ENCODE results near the gene PCNP. TPM values are rescaled to one million over a fixed set of nuclear protein-coding genes. Genes with fewer than 3 reads are reported as not detected.
A peak's percentile ranks its signal among the peaks of the same experiment; 100 is the strongest.
"Not testable (repeated sequence)": the region's sequence is repeated elsewhere in the genome, so short reads cannot be mapped to it uniquely, and the experiment has no call there.

Gene PCNP
- total RNA-seq, 2 experiments from 2014 or later: 176 to 197 TPM

DNA sequence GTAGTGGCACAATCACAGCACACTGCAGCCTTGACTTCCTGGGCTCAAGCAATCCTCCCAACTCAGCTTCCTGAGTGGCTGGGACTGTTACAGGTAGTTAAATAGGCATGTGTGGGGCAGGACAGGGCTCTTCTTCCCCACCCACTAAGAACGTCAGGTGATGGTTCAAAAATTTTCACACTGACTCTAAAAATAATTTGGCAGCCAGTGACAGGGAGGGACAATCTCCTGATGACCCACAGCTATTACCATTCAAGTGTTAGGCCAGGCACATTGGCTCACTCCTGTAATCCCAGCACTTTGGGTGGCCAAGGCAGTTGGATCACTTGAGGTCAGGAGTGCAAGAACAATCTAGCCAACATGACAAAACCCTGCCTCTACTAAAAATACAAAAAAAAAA, 24.5 kb upstream of the PCNP start:
- peaks cover under 1% of the 10 kb centered on the region for H3K4me1 Mint-ChIP-seq (ENCODE audit: low read depth)
- no peaks in the 10 kb centered on the region for H3K9me3 Mint-ChIP-seq
- DNase-seq: no peak
- no peak overlapping the region for H3K27ac Mint-ChIP-seq
- intact Hi-C loops (cut with micrococcal nuclease): no loop called here
- POLR2A ChIA-PET: interaction anchor here (0.7 kb wide), 1 partner anchor 12 kb away, joined by 3 read pairs; no protein-coding TSS in a partner anchor
- TF ChIP-seq, protein P1, sequence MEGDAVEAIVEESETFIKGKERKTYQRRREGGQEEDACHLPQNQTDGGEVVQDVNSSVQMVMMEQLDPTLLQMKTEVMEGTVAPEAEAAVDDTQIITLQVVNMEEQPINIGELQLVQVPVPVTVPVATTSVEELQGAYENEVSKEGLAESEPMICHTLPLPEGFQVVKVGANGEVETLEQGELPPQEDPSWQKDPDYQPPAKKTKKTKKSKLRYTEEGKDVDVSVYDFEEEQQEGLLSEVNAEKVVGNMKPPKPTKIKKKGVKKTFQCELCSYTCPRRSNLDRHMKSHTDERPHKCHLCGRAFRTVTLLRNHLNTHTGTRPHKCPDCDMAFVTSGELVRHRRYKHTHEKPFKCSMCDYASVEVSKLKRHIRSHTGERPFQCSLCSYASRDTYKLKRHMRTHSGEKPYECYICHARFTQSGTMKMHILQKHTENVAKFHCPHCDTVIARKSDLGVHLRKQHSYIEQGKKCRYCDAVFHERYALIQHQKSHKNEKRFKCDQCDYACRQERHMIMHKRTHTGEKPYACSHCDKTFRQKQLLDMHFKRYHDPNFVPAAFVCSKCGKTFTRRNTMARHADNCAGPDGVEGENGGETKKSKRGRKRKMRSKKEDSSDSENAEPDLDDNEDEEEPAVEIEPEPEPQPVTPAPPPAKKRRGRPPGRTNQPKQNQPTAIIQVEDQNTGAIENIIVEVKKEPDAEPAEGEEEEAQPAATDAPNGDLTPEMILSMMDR (IDR thresholded peaks at IDR 0.05): no peak
- H3K4me3 Mint-ChIP-seq: no peak overlapping the region
- H3K36me3 Mint-ChIP-seq (ENCODE audit: low read depth): no peaks in the 10 kb centered on the region
- H3K27me3 Mint-ChIP-seq: no peaks in the 10 kb centered on the region
- CTCF ChIA-PET: no interaction called here
- ATAC-seq: no peak

DNA sequence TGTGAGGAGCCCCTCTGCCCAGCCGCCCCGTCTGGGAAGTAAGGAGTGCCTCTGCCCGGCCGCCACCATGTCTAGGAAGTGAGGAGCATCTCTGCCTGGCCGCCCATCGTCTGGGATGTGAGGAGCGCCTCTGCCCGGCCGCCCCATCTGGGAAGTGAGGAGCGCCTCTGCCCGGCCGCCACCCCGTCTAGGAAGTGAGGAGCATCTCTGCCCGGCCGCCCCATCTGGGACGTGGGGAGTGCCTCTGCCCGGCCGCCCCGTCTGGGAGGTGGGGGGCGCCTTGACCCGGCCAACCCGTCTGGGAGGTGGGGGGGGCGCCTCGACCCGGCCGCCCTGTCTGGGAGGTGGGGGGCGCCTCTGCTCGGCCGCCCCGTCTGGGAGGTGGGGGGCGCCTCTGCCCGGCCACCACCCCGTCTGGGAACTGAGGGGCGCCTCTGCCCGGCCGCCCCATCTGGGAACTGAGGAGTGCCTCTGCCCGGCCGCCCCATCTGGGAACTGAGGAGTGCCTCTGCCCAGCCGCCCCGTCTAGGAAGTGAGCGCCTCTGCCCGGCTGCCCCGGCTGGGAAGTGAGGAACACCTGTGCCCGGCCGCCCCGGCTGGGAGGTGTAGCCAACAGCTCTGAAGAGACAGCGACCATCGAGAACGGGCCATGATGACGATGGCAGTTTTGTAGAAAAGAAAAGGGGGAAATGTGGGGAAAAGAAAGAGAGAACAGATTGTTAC, 22.5 kb upstream of the PCNP start:
- POLR2A ChIA-PET; H3K36me3 Mint-ChIP-seq (ENCODE audit: low read depth); ATAC-seq; DNase-seq; H3K27me3 Mint-ChIP-seq; H3K27ac Mint-ChIP-seq; H3K4me1 Mint-ChIP-seq (ENCODE audit: low read depth); intact Hi-C loops (cut with micrococcal nuclease); CTCF ChIA-PET; H3K9me3 Mint-ChIP-seq; H3K4me3 Mint-ChIP-seq: not testable (repeated sequence)

DNA sequence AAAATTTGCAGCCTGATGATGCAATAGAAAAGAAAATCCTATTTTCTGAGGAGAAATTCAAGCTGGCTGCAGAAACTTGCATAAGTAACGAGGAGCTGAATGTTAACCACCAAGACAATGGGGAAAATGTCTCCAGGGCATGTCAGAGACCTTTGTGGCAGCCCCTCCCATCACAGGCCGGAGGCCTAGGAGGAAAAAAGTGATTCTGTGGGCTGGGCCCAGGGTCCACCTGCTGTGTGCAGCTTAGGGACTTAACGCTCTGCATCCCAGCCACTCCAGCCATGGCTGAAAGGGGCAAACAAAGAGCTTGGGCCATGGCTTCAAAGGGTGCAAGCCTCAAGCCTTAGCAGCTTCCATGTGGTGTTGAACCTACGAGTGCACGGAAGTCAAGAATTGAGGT, 20.6 kb upstream of the PCNP start:
- H3K27ac Mint-ChIP-seq; DNase-seq; H3K27me3 Mint-ChIP-seq; H3K36me3 Mint-ChIP-seq (ENCODE audit: low read depth); H3K4me3 Mint-ChIP-seq; H3K9me3 Mint-ChIP-seq; intact Hi-C loops (cut with micrococcal nuclease); CTCF ChIA-PET; ATAC-seq; H3K4me1 Mint-ChIP-seq (ENCODE audit: low read depth): not testable (repeated sequence)
- POLR2A ChIA-PET: interaction anchor here (0.9 kb wide), 1 partner anchor 40 kb away, joined by 4 read pairs; the partner anchor contains the start of gene SENP7

DNA sequence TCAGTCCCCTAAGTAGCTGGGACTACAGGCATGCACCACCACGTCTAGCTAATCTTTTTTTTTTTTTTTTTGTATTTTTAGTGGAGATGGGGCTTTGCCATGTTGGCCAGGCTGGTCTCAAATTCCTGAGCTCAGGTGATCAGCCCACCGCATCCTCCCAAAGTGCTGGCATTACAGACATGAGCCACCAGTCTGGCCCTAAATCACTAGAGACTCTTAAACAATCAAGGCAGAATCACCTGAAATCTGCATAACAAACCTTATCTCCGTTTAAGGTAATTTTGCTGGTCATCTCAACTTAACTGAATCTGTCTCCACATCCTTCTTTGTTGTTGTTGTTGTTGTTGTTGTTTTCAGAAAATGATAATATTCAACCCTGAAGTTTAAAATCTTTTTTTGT, 17.9 kb upstream of the PCNP start:
- intact Hi-C loops (cut with micrococcal nuclease): no loop called here
- TF ChIP-seq, protein P1 (IDR thresholded peaks at IDR 0.05): no peak
- Mint-ChIP-seq H3K9me3 (no peaks in the 10 kb centered on the region), H3K27ac (no peak overlapping the region), H3K27me3 (peaks cover 6% of the 10 kb centered on the region), H3K4me3 (no peak overlapping the region), H3K4me1 (ENCODE audit: low read depth) (peaks cover 7% of the 10 kb centered on the region), H3K36me3 (ENCODE audit: low read depth) (no peaks in the 10 kb centered on the region)
- ChIA-PET POLR2A (interaction anchor here (1.5 kb wide), 1 partner anchor 38 kb away, joined by 6 read pairs; no protein-coding TSS in a partner anchor), CTCF (interaction anchor here (2.4 kb wide), 1 partner anchor 17 kb away, joined by 5 read pairs; the partner anchor contains the start of gene PCNP)
- DNase-seq: no peak
- no peak for ATAC-seq

DNA sequence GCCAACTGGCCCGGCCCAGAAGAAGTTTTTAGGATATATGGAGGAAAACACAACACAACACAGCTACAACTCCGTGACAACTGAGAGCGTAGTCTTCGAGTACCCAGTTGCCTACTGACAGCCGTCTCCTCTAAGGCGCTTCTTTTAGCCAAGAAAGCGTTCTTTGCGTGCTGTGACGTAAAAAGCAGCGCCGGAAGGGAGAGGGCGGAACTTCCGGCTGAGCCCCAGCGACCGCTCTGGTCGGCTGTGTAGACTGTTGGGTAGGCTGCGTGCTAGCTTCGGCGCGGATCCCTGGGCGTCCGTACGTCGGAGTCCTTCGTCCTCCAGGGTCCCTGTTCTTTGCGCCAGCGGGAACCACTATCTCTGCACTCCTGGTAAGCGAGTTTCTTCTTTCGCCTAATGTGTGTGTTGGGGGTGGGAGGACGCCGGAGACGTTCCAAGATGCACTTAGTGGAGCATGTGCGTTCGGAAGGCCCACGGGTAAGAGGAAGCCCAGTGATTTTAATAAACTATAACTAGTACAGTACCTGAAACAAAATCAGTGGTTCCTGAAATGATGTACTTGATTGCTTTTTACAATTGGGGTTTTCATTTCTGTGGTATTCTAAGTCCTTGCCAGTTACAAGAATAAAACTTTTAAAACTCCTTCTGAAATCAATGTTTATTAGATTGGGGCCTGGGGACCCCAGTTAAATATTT, 12.2 kb upstream of the PCNP start, which contains the start of gene TRMT10C:
Gene TRMT10C, plus strand, starts transcription at position 239 of the 699 bp plus-strand sequence. CDS start 2,914 bp downstream, outside the sequence.
- peak within 1 kb of the TSS; percentile 98 for H3K4me3 Mint-ChIP-seq
- TF ChIP-seq, protein P1 (IDR thresholded peaks at IDR 0.05): no peak
- H3K27me3 Mint-ChIP-seq: no peaks in the 10 kb centered on the region
- no peaks in the 10 kb centered on the region for H3K9me3 Mint-ChIP-seq
- H3K27ac Mint-ChIP-seq: peak within 1 kb of the TSS; percentile 98
- H3K4me1 Mint-ChIP-seq (ENCODE audit: low read depth): peaks cover 42% of the 10 kb centered on the region
- ChIA-PET POLR2A (interaction anchor here (0.6 to 4.4 kb wide), 17 partner anchors 12 to 851 kb away, joined by 3 to 32 read pairs (median 3); partner anchors contain the start of genes PCNP, RPL24 and SENP7), CTCF (interaction anchor here (0.9 to 1.1 kb wide), 3 partner anchors 12 to 43 kb away, joined by 3 read pairs; partner anchors contain the start of gene PCNP)
- peak; percentile 98 for ATAC-seq
- intact Hi-C loops (cut with micrococcal nuclease): loop anchor here (5.0 kb wide), 1 partner anchor 39 kb away; no protein-coding TSS in a partner anchor
- peak; percentile 95 for DNase-seq
- peaks cover 46% of the 10 kb centered on the region for H3K36me3 Mint-ChIP-seq (ENCODE audit: low read depth)

All from activated CD8-positive, alpha-beta T cell treated with anti-CD3 and anti-CD28 coated beads for 36 hours (primary cell).